H1 (cell line): ENCODE results near the gene BRIP1. TPM values are rescaled to one million over a fixed set of nuclear protein-coding genes. Genes with fewer than 3 reads are reported as not detected.

Experiments used
- BCL11A ChIP-seq, 2 experiments: IDR thresholded peaks; one replicate each; pipeline ENCODE4 v1.6.1; 2011; ENCODE audit warnings: low read depth in 2 of 2, low read length in 2 of 2, mild to moderate bottlenecking in 2 of 2
- BRCA1 ChIP-seq: IDR thresholded peaks from 2 replicates; pipeline ENCODE4 v1.6.1; 2012; ENCODE audit warnings: low read depth, low read length, improper control_type of control experiment
- CBX5 ChIP-seq: fragments of 300-800, 300-1000 bp; sonication (generic); IDR thresholded peaks from 2 replicates; pipeline ENCODE4 v1.7.1; 2016; ENCODE audit warnings: antibody characterized with exemption, low read length, low read depth
- FOSL1 ChIP-seq: IDR thresholded peaks from 2 replicates; pipeline ENCODE4 v1.6.1; 2011; ENCODE audit warnings: mild to moderate bottlenecking, low read depth, low read length, moderate library complexity; ENCODE audit not compliant: insufficient read depth
- GTF2F1 ChIP-seq: IDR thresholded peaks from 2 replicates; pipeline ENCODE4 v1.6.1; 2012; ENCODE audit warnings: low read depth, low read length, improper control_type of control experiment, borderline replicate concordance
- JUND ChIP-seq: IDR thresholded peaks from 2 replicates; pipeline ENCODE4 v1.6.1; 2011; ENCODE audit warnings: mild to moderate bottlenecking, improper control_type of control experiment, low read length
- NANOG ChIP-seq: IDR thresholded peaks from 2 replicates; pipeline ENCODE4 v1.6.1; 2011; ENCODE audit warnings: low read length, low read depth, mild to moderate bottlenecking, inconsistent platforms; ENCODE audit not compliant: insufficient read depth, poor library complexity, severe bottlenecking
- RBBP5 ChIP-seq: IDR thresholded peaks from 2 replicates; pipeline ENCODE4 v1.7.1; 2012; ENCODE audit warnings: low read depth, mild to moderate bottlenecking, inconsistent platforms, low read length, moderate library complexity, borderline replicate concordance
- SAP30 ChIP-seq: fragments of 300-600 bp; sonication (generic); IDR thresholded peaks from 2 replicates; pipeline ENCODE4 v1.7.1; 2012; ENCODE audit warnings: low read length, moderate library complexity, mild to moderate bottlenecking, inconsistent platforms; ENCODE audit not compliant: insufficient read depth, insufficient replicate concordance
- SIN3A ChIP-seq, 2 experiments: IDR thresholded peaks in 1 of 2; conservative IDR thresholded peaks in 1 of 2; 2 replicates each; pipeline ENCODE4 v1.6.1; 2011 to 2012; ENCODE audit warnings: low read length in 2 of 2, improper control_type of control experiment in 1 of 2, low read depth in 1 of 2, mild to moderate bottlenecking in 1 of 2
- SP4 ChIP-seq: IDR thresholded peaks from 2 replicates; pipeline ENCODE4 v1.6.1; 2012; ENCODE audit warnings: low read length, inconsistent platforms
- polyA plus RNA-seq, 7 experiments: library from polyadenylated mRNA; depleted of rRNA in 3 of 7; stranded (reverse) in 5 of 7; unstranded in 2 of 7; fragments of >200 nt in 5 of 7; fragments of 200-250 nt in 2 of 7; gene quantifications; 1 replicate in 5 of 7; 2 replicates in 1 of 7; 4 replicates in 1 of 7; pipeline versions ENCODE4 v1.2.1 to v1.2.3, GENCODE V29; 2011 to 2013; ENCODE audit warnings: missing spikeins in 2 of 7, mixed read lengths in 2 of 7
- total RNA-seq: library from RNA; stranded (reverse); fragmentation: NEBNext Ultra II Directional; extraction: Animal tissue kit (Norgen Biotek cat#: 25700); gene quantifications from 2 replicates; pipeline ENCODE4 v1.2.1, GENCODE V29; 2021
- TF ChIP-seq, protein P1 (sequence below): fragments of 300-600 bp; sonication (generic); IDR thresholded peaks from 2 replicates; pipeline ENCODE4 v1.7.1; 2012; ENCODE audit warnings: low read length, moderate library complexity, mild to moderate bottlenecking, inconsistent platforms; ENCODE audit not compliant: insufficient replicate concordance

The BRIP1 gene
- total and polyA plus RNA-seq, 2 of the 8 experiments (the other 6 are each of a cell fraction or from before 2014, with no cell fraction given) = 5.8 to 19.2 TPM

GRCh38 chr17:61701978-61702377 lies 161.3 kb downstream of the BRIP1 start (continued):
- TF ChIP-seq, protein P1, sequence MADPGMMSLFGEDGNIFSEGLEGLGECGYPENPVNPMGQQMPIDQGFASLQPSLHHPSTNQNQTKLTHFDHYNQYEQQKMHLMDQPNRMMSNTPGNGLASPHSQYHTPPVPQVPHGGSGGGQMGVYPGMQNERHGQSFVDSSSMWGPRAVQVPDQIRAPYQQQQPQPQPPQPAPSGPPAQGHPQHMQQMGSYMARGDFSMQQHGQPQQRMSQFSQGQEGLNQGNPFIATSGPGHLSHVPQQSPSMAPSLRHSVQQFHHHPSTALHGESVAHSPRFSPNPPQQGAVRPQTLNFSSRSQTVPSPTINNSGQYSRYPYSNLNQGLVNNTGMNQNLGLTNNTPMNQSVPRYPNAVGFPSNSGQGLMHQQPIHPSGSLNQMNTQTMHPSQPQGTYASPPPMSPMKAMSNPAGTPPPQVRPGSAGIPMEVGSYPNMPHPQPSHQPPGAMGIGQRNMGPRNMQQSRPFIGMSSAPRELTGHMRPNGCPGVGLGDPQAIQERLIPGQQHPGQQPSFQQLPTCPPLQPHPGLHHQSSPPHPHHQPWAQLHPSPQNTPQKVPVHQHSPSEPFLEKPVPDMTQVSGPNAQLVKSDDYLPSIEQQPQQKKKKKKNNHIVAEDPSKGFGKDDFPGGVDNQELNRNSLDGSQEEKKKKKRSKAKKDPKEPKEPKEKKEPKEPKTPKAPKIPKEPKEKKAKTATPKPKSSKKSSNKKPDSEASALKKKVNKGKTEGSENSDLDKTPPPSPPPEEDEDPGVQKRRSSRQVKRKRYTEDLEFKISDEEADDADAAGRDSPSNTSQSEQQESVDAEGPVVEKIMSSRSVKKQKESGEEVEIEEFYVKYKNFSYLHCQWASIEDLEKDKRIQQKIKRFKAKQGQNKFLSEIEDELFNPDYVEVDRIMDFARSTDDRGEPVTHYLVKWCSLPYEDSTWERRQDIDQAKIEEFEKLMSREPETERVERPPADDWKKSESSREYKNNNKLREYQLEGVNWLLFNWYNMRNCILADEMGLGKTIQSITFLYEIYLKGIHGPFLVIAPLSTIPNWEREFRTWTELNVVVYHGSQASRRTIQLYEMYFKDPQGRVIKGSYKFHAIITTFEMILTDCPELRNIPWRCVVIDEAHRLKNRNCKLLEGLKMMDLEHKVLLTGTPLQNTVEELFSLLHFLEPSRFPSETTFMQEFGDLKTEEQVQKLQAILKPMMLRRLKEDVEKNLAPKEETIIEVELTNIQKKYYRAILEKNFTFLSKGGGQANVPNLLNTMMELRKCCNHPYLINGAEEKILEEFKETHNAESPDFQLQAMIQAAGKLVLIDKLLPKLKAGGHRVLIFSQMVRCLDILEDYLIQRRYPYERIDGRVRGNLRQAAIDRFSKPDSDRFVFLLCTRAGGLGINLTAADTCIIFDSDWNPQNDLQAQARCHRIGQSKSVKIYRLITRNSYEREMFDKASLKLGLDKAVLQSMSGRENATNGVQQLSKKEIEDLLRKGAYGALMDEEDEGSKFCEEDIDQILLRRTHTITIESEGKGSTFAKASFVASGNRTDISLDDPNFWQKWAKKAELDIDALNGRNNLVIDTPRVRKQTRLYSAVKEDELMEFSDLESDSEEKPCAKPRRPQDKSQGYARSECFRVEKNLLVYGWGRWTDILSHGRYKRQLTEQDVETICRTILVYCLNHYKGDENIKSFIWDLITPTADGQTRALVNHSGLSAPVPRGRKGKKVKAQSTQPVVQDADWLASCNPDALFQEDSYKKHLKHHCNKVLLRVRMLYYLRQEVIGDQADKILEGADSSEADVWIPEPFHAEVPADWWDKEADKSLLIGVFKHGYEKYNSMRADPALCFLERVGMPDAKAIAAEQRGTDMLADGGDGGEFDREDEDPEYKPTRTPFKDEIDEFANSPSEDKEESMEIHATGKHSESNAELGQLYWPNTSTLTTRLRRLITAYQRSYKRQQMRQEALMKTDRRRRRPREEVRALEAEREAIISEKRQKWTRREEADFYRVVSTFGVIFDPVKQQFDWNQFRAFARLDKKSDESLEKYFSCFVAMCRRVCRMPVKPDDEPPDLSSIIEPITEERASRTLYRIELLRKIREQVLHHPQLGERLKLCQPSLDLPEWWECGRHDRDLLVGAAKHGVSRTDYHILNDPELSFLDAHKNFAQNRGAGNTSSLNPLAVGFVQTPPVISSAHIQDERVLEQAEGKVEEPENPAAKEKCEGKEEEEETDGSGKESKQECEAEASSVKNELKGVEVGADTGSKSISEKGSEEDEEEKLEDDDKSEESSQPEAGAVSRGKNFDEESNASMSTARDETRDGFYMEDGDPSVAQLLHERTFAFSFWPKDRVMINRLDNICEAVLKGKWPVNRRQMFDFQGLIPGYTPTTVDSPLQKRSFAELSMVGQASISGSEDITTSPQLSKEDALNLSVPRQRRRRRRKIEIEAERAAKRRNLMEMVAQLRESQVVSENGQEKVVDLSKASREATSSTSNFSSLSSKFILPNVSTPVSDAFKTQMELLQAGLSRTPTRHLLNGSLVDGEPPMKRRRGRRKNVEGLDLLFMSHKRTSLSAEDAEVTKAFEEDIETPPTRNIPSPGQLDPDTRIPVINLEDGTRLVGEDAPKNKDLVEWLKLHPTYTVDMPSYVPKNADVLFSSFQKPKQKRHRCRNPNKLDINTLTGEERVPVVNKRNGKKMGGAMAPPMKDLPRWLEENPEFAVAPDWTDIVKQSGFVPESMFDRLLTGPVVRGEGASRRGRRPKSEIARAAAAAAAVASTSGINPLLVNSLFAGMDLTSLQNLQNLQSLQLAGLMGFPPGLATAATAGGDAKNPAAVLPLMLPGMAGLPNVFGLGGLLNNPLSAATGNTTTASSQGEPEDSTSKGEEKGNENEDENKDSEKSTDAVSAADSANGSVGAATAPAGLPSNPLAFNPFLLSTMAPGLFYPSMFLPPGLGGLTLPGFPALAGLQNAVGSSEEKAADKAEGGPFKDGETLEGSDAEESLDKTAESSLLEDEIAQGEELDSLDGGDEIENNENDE = no peak
- TF ChIP-seq JUND = no peak
- no peak for TF ChIP-seq SP4
- no peak for TF ChIP-seq GTF2F1
- no peak for TF ChIP-seq FOSL1
- no peak for TF ChIP-seq RBBP5
- no peak for TF ChIP-seq BCL11A (IDR thresholded peaks at IDR 0.05; ENCODE audit: low read depth in 2 of 2, low read length in 2 of 2)
- TF ChIP-seq SIN3A (conservative IDR thresholded peaks at IDR 0.05 in 1 of 2, IDR thresholded peaks at IDR 0.05 in 1 of 2; ENCODE audit: low read depth in 1 of 2, low read length in 2 of 2) = no peak
- no peak for TF ChIP-seq CBX5
- no peak for TF ChIP-seq BRCA1
- no peak for TF ChIP-seq SAP30
- no peak for TF ChIP-seq NANOG
